GM03348 (cell line): Measurements from ENCODE around the gene GAB2.
"Not testable (repeated sequence)": the region's sequence is repeated elsewhere in the genome, so short reads cannot be mapped to it uniquely, and the experiment has no call there.

Experiments used
- DNase-seq: peaks from one replicate; pipeline ENCODE4 v3.0.0; 2012; ENCODE audit warnings: low spot score

Gene GAB2

DNA sequence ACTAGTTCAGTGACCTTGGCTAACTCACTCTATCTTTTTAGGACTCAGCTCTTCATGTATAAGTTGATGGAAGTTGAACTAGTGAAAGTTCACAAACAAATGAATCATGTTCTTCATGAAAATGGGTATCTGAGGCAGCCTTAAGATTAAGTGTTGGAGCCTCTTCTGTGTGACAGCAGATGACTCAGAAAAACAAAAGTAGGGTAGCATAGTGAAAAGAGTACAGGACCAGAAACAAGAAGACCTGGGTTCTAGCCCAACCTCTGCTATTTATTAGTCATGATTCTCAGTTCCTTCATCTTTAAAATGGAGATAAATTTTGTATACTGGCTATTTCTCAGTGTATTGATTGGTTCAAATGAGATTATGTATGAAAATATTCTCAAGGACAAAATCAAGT is 168.7 kb downstream of the GAB2 start:
- DNase-seq, result no peak

DNA sequence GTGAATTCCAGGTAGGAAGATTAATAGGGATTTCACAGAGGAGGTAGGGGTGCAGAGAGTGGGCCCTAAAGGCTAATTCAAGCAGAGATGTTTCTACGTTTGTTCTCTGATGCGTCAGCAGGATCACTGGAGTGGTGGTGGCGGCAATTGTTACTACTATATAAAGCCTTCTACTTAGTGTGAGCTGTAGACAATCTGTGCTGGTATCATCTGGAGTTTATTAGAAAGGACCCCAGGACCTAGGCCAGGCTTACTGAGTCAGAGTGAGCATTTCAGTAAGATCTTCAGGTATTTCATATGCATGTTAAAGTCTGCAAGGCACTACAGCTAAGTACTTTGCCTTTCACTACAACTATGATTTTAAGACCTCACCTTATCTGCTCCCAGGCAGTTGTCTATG is 169.4 kb downstream of the GAB2 start:
- peak; percentile 24 for DNase-seq

- no peak for DNase-seq
Measured at GRCh38 chr11:78244546-78245255, 172.9 kb downstream of the GAB2 start.

- no peak for DNase-seq
Measured at GRCh38 chr11:78244080-78244479, 173.5 kb downstream of the GAB2 start.

DNA sequence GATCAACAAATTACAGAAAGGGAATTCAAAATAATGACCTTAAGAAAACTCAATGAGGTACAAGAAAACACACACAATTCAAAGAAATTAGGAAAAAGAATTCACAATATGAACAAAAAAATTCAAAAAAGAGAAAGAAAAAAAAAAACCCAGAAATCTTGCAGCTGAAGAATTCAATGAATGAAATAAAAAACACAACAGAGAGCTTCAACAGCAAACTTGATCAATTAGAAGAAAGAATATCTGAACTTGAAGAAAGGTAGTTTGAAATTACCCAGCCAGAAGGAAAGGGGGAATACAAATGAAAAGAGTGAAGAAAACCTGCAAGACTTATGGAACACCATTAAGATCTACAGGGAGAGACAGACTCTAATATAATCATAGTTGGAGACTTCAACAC is 176.1 kb downstream of the GAB2 start:
- no peak for DNase-seq

DNA sequence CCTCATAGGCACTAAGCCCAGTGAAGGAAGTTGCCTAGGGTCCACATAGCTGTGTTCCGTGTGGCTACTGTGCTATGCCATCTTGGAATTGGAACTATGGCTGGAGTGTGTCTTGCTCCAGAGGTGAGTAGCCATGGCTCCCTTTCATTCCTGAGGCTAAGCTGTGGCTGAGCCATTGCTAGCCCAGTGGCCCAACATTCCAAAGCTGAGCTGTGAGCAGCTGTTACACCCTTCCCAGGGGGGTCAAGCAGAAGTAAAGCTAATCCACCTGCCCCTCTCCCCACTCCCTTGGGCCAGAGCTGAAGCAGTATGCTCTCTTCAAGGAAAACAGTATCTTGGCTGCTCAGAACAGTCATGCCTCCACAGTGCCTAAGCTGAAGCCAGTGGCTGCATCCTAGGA is 177.8 kb downstream of the GAB2 start:
- DNase-seq, result no peak

GRCh38 chr11:78237293-78238046 is 180.2 kb downstream of the GAB2 start:
- DNase-seq, result no peak

DNA sequence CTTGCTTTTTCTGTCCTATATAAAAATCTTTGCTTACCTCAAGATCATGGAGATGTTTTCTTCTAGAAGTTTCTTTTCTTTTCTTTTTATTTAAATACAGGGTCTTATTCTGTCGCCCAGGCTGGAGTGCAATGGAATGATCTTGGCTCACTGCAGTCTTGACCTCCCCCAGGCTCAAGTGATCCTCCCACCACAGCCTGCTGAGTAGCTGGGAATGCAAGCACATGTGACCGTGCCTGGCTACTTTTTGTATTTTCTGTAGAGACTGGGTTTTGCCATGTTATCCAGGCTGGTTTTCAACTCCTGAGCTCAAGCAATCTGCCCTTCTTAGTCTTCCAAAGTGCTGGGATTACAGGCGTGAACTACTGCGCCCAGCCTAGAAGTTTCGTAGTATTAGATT is 183.6 kb downstream of the GAB2 start:
- DNase-seq, result no peak

GRCh38 chr11:78233046-78233445 is 184.6 kb downstream of the GAB2 start:
- DNase-seq, result not testable (repeated sequence)

- DNase-seq, result peak; percentile 52
Measured at GRCh38 chr11:78231962-78232501, 185.6 kb downstream of the GAB2 start.

DNA sequence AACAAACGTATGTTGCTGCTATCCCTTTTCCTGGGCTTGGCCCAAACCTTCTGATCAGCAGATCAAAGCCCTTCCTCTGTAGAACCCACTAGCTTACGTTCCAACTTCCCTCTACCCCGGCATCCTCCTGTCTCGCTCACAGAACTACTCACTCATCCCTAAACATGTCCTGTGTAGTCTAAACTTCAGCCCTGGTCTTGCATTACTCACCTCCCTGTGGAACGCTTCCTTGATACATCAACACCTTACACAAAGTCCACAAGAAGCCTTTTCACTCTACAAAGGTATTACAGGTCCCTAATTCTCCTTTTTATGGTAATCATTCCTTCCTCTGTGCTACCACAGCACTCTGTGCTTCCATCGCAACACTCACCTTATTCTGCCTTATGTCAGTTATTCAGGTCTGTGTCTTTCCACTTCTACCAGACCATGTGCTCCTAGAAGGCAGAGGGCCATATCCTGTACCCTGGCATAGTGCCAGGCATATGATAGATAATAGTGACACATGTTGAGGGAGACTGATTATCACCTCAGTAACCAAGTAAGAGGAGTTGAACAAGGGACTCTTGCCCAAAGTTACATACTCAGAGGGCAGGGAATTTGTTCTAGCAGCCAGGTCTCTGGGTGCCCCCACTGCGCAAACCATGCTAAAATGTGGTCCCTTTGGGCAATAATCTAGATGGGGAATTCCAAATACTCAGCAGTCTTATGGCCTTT is 187.3 kb downstream of the GAB2 start:
- no peak for DNase-seq

DNA sequence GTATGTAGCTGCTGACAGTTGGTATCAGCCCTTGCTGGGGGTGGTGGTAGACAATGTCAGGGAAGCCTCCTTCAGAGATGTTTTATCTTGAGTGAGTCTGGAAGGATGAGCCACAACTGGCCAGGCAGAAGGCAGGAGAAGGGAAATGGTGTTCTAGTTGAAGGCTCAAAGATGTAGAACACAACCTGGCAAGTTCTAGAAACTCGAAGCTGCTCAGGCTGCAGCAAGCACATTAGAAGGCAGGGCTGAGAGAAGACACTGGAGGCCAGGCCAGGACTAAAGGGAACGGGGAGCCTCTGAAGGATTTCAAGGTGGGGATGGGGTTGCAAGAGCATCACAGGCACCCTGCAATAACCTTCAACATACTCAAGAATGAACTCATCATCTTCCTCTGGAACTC is 188.5 kb downstream of the GAB2 start:
- no peak for DNase-seq

- DNase-seq, result peak; percentile 68
Measured at GRCh38 chr11:78228467-78228866, 189.2 kb downstream of the GAB2 start.

DNA sequence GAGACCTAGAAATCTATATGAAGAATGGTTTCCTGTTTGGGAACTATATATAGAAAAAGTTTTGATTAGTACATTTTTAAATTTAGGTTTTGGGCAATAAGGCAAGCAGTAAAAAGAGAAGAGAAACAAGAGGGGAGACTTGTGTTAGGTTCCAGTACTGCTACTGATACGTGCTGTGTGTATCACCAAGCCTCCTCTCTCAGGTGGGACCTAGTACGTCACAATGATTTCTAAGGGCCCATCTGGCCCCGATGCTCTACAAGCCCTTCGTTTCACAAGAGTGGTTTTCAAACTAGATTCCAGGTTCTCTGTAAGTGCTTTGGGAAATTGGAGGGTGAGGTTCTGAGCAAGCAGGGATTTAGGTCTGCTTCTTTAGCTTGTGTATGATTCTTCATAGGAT is 189.7 kb downstream of the GAB2 start:
- no peak for DNase-seq

DNA sequence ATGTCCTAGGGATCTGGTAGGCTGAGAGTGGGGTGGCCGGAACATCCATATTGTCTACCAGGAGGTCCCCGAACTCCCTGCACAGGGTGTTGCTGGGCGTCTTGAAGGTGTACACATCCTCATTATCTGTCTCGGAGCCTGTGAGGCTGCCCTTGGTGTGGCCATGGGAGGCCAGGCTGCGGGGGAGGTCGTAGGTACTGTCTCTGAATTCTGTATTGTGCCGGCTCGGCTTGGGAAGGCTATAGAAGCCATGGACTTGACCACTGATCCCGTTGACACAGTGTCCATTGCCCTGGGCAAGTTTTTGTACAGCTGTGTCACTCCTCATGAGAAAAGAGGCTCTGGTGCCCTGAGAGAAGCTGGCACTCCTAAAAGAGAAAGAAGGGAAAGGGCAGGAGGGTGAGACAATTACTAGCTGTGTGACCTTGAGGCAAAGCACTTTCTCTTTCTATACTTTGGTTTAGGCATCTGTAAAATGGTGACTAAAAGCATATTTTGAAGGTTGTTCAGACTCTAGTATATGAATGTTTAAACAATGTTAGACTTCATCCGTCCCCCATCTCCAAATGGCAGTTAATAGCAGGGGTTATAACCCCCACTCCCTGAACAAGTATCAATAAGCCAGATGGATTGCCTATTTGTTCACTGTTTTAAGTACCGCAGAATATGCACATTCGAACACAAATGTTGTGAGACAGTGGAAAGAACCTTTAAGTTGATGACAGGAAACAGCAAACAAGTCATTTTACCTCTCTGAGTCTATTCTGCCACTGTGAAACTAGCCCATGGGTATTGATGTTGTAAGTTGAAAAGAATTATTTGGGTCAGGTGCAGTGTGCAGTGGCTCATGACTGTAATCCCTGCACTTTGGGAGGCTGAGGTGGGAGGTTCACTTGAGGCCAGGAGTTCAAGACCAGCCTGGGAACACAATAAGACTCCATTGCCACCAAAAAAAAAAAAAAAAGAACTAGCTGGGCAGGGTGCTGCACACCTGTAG is 190.6 kb downstream of the GAB2 start:
- no peak for DNase-seq

DNA sequence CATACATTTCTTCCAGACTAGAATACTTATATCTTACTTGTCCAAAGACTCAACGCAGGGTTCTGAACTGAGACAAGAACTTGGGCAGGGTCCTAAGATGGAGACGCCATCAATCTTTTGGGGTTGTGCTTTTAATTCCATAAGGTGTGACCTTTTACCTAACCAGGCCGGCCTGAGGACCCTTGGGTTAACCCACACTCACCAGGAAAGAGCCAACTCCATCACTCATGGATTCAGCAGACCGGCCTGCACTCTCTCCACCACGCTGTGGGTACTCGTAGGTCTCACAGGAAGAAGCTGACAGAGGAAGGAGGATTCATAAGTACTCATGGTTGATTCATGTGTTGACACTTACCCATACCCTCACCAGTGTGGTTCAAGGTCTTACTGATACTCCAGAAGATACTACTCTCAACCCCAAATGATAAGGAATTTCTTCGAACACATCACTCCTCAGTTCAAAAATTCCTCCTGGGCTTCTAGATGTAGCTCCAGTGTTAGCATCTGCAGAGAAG is 192.7 kb downstream of the GAB2 start:
- DNase-seq, result no peak

- no peak for DNase-seq
Measured at GRCh38 chr11:78224506-78224905, 193.1 kb downstream of the GAB2 start.

GRCh38 chr11:78223320-78223954 is 194.2 kb downstream of the GAB2 start:
- DNase-seq, result no peak

GRCh38 chr11:78222726-78223125 is 194.9 kb downstream of the GAB2 start:
- not testable (repeated sequence) for DNase-seq

DNA sequence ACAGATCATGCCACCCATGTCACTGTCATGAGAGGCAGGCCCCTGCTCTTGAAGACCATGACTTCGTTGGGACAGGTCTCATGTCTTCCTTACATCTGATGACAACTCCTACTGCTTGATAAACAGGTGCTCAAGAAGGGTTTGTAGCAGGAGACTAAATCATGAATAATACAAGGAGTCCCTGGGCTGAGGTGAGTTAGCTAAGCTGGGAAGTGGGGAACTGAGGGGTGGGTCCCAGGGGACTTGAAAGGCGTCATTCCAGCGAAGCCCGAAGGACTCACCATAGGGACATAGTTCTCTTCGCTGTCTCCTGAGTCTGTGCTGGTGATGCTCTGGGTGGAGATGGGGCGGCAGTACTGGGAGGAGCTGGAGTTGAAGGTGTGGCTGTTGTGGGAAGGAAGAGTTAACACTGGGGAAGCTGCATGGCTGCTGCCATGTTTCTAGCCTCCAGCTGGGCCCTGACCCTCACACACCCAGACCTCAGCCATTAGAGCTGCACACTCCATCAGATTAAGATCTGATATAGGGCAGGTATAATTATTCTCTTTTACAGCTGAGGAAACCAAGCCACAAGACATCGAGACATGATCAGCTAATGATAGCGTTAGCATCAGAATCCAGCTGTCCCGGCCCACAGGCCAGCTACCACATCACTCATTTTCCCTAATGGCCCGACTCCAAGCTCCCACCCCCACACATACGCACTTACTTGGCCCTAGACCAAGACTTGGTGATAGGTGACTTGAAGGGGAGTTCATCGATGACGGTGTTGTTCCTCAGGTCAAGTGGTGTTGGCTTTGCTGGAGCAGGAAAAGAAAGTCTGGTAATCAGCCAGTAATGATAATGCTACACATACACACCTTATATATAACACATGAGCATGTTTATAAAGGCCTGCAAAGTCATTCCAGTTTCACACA is 196.0 kb downstream of the GAB2 start:
- no peak for DNase-seq
